Muscle of leg (tissue), 11 donors: ENCODE measurements around the gene INPP5J. TPM values are rescaled to one million over a fixed set of nuclear protein-coding genes. Genes with fewer than 3 reads are reported as not detected.

Experiments used
- DNase-seq: peaks from one replicate; pipeline ENCODE4 v3.0.0; 2013
- H3K27ac ChIP-seq: one replicate; pipeline ENCODE4 v1.5.1; 2013; ENCODE audit warnings: mild to moderate bottlenecking, low read length, control low read depth
- H3K27me3 ChIP-seq: one replicate; pipeline ENCODE4 v1.6.1; 2013; ENCODE audit warnings: low read length; ENCODE audit not compliant: control insufficient read depth, insufficient read depth
- H3K36me3 ChIP-seq: one replicate; pipeline ENCODE4 v1.6.1; 2013; ENCODE audit warnings: low read length; ENCODE audit not compliant: control insufficient read depth, insufficient read depth
- H3K4me1 ChIP-seq: one replicate; pipeline ENCODE4 v1.6.1; 2013; ENCODE audit warnings: low read length; ENCODE audit not compliant: control insufficient read depth, insufficient read depth
- H3K4me3 ChIP-seq: one replicate; pipeline ENCODE4 v1.5.1; 2013; ENCODE audit warnings: low read length, control low read depth
- H3K9me3 ChIP-seq: replicated peaks from 2 replicates; pipeline ENCODE4 v1.6.1; 2013; ENCODE audit warnings: low read depth, low read length; ENCODE audit not compliant: control insufficient read depth
- WGBS: methylation state at CpG from one replicate; pipeline ENCODE4 v1.1.5; 2013; ENCODE audit warnings: missing lambda C conversion rate; ENCODE audit not compliant: insufficient coverage; 5-methylcytosine and 5-hydroxymethylcytosine counted together
- polyA plus RNA-seq, 8 donors: library from polyadenylated mRNA; unstranded; fragments of 120-200 nt; gene quantifications; one replicate each; pipeline versions ENCODE4 v1.2.1 to v1.2.3, GENCODE V29; 2013; ENCODE audit warnings: inconsistent platforms in 1 of 8, low replicate concordance in 1 of 8; ENCODE audit not compliant: insufficient read length in 8 of 8, insufficient read depth in 1 of 8
- total RNA-seq: library from RNA; stranded (reverse); fragments of 120-200 nt; gene quantifications from one replicate; pipeline ENCODE4 v1.2.4, GENCODE V29; 2013

The INPP5J gene
- total and polyA plus RNA-seq, 9 donors, result 0.35 to 1.7 (median 1.1) TPM

DNA sequence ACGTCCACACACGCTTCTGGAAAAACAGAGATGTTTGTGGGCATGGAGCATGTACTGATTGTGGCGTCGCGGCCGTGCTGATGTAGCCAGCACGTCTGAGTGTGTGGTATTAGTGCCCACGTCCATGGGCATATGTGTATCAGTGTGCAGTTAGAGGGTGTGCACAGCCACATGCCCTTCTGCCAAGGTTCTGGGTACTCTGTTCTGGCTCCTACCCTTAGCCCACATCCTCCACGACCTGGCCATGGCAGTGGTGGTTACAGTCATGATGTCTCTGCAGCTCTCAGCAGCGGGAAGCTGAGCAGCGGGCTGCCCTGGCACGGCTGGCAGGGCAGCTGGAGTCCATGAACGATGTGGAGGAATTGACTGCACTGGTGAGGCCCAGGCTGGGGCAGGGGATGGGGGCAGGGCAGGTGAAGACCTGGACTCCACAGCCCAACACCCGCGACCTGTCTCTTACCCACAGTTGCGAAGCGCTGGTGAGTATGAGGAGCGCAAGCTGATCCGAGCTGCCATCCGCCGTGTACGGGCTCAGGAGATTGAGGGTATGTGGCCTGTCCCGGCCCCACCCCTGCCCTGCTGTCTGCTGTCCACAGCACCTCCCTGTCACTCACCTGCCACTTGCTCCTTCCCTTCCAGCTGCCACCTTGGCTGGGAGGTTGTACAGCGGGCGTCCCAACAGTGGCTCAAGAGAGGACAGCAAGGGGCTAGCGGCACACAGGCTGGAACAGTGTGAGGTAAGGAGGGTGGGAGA, 34.4 kb upstream of the INPP5J start:
- peak overlapping the region; percentile 86 for H3K27ac ChIP-seq
- H3K9me3 ChIP-seq, result no peaks in the 10 kb centered on the region
- H3K4me3 ChIP-seq, result no peak overlapping the region
- H3K4me1 ChIP-seq, result peaks cover 79% of the 10 kb centered on the region
- peak; percentile 53 for DNase-seq
- 90% methylated on average over 23 of the region's 26 CpGs for WGBS
- no peaks in the 10 kb centered on the region for H3K27me3 ChIP-seq
- peaks cover 85% of the 10 kb centered on the region for H3K36me3 ChIP-seq

DNA sequence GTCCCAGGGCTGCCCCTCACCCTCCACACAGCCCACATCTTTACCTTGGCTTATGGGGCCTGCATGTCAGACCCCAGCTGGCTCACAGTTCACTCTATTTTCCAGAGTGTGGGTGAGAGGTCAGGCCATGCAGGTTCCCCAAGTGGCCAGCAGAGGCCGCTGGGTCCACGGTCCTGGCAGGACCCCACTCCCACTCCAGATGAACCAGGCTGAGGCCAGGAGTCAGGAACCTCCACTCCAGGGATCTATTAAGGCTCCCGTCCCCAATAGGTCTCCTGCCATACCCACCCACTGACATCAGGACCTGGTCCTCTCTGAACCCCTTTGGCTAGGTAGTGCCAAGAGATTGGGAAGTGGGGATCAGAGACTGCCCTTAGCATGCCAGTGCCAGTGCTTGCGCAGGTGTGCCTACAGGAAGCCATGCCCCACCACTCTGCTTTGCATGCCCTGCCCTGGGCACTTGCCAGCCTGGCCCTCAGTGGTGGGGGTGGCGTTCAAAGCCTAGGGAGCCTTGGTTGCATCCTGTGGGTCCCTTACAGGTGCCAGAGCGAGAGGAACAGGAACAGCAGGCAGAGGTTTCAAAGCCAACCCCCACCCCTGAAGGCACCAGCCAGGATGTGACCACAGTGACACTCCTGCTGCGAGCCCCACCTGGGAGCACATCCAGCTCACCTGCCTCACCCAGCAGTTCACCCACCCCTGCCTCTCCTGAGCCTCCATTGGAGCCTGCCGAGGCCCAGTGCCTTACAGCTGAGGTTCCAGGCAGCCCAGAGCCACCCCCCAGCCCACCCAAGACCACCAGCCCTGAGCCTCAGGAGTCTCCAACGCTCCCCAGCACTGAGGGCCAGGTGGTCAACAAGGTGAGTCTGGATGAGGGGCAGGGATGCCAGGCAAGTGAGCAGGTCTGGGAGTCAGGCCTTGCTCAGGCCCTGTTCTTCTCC, 33.3 kb upstream of the INPP5J start:
- Histone ChIP-seq H3K27me3 (no peaks in the 10 kb centered on the region), H3K4me3 (no peak overlapping the region), H3K9me3 (no peaks in the 10 kb centered on the region), H3K4me1 (peaks cover 79% of the 10 kb centered on the region), H3K36me3 (peaks cover 85% of the 10 kb centered on the region), H3K27ac (peak overlapping the region; percentile 86)
- 66% methylated on average over 5 of the region's 9 CpGs for WGBS
- peak; percentile 43 for DNase-seq

DNA sequence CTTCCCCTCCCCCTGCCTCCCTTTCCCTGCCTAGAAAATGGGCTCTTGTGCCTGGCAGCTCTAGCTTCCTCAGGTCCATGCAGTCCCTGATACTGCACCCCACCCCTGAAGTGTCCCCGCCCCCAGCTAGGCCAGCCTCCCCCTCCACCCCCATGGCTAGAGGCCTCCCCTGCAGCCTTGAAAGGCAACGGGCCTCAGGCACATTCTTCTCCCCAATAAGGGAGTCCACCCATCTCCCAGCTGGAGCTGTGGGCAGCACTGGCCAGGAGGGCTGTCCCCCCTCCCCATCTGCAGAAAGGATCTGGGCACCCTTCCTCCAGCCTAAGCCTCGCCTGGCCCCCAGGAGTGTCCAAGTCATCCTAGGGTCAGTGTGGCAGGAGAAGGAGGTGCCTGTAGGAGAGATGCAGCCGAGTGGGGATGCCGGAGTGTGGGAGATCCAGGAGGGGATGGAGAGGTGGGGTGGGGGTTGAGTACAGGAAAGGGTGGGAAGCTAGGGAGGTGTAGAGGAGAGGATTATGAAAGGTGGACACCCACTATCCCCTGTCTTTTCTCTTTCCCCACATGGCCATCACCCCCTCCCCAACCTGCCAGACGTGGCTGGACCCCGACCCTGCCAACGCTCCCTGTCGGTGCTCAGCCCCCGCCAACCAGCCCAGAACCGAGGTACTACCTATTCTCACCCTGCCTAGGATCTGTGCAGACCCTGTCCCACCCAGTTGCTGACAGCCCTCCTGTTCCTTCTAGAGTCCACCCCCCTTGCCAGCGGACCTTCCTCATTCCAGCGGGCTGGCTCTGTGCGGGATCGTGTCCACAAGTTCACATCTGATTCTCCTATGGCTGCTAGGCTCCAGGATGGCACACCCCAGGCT, 32.3 kb upstream of the INPP5J start:
- peak; percentile 41 for DNase-seq
- WGBS, result 79% methylated on average over 10 of the region's 15 CpGs
- Histone ChIP-seq H3K36me3 (peaks cover 95% of the 10 kb centered on the region), H3K4me1 (peaks cover 86% of the 10 kb centered on the region), H3K27ac (peak overlapping the region; percentile 86), H3K4me3 (peak overlapping the region; percentile 25), H3K9me3 (no peaks in the 10 kb centered on the region), H3K27me3 (no peaks in the 10 kb centered on the region)

DNA sequence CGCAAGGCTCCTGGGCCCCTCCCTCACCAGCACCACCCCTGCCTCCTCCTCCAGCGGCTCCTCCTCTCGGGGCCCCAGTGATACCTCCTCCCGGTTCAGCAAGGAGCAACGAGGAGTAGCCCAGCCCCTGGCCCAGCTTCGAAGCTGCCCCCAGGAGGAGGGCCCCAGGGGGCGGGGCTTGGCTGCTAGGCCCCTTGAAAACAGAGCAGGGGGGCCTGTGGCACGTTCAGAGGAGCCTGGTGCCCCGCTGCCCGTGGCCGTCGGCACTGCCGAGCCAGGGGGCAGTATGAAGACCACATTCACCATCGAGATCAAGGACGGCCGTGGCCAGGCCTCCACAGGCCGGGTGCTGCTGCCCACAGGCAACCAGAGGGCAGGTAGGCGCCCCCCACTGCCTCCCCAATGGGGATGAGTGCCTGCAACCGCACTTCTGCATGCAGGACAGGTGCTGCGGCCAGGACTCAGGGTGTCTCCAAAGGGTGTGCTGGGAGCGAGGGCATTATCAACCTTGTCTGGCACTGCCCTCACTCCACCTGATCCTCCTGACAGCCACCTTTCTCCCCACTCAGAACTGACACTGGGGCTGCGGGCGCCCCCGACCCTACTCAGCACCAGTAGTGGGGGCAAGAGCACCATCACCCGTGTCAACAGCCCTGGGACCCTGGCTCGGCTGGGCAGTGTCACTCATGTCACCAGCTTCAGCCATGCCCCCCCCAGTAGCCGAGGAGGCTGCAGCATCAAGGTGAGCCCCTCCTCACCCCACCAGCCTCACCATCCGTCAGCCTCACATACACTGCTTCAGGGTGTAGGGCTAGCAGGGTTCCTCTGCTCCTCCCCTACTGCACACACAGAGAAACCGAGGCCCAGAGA, 31.4 kb upstream of the INPP5J start:
- 79% methylated on average over 25 of the region's 29 CpGs for WGBS
- peak; percentile 44 for DNase-seq
- H3K4me1 ChIP-seq, result peaks cover 85% of the 10 kb centered on the region

DNA sequence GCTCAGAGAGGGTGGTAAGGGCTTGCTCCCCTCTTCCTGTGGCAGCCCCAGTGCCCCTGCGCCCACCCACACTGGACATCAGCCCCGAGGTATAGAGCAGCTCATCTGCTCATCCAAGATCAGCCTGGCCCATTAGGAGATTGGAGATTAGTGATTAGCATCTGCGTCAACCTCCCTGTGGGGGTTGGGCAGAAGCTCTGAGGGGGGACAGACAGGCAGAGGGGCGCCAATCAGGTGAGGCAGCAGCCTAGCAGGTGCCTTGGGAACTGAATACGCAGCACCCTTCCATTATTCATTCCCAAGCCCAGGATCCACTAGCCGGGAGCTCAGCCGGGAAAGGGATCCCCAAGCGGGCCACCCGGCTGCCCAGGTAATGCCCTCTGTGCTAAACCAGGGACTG, 30.6 kb upstream of the INPP5J start:
- no peaks in the 10 kb centered on the region for H3K27me3 ChIP-seq
- H3K9me3 ChIP-seq, result no peaks in the 10 kb centered on the region
- peaks cover 85% of the 10 kb centered on the region for H3K4me1 ChIP-seq
- peak; percentile 4 for DNase-seq
- H3K27ac ChIP-seq, result peak overlapping the region; percentile 80
- peaks cover 95% of the 10 kb centered on the region for H3K36me3 ChIP-seq
- WGBS, result no CpG with 5 or more reads among the region's 9 CpGs
- peak overlapping the region; percentile 37 for H3K4me3 ChIP-seq

More for the DNA sequence above, 31.4 kb upstream of the INPP5J start:
- H3K27me3 ChIP-seq, result no peaks in the 10 kb centered on the region
- peak overlapping the region; percentile 80 for H3K27ac ChIP-seq
- peaks cover 95% of the 10 kb centered on the region for H3K36me3 ChIP-seq
- peak overlapping the region; percentile 37 for H3K4me3 ChIP-seq
- no peaks in the 10 kb centered on the region for H3K9me3 ChIP-seq

DNA sequence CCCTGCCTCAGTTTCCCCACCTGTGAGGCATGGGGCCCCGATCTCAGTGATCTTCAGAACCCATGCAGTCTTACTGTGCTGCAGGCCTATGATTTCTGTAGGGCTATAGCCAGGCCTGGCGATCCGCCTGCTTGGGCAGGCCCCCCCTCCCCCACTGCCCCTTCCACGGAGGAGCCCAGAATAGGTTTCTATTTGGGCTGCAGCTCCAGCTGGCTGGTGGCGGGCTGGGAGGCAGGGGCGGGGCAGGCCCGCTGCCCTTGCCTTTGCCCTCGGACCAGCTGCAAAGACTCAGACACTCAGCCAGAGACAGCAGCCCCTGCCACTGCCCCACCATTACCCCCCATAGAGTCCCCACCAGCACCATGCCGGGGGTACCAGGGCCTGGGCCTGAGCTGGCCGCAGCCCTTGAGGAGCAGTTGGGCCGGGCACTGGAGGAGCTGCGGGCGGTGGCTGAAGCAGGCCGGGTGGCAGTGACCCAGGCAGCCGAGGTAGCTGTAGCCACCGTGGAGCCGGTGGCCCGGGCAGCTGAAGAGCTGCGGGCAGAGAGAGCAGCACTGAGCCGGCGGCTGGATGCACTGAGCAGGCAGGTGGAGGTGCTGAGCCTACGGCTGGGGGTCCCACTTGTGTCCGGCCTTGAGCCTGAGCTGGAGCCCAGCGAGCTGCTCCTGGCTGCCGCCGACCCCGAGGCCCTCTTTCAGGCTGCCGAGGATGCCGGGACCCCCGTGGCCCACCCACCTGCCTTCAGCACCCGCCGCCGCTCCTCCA, 29.5 kb upstream of the INPP5J start:
- Histone ChIP-seq H3K27ac (peak overlapping the region; percentile 91), H3K9me3 (no peaks in the 10 kb centered on the region), H3K4me3 (peak overlapping the region; percentile 48), H3K27me3 (no peaks in the 10 kb centered on the region), H3K36me3 (peaks cover 92% of the 10 kb centered on the region), H3K4me1 (peaks cover 79% of the 10 kb centered on the region)
- 78% methylated on average over 19 of the region's 33 CpGs for WGBS
- peak; percentile 81 for DNase-seq

DNA sequence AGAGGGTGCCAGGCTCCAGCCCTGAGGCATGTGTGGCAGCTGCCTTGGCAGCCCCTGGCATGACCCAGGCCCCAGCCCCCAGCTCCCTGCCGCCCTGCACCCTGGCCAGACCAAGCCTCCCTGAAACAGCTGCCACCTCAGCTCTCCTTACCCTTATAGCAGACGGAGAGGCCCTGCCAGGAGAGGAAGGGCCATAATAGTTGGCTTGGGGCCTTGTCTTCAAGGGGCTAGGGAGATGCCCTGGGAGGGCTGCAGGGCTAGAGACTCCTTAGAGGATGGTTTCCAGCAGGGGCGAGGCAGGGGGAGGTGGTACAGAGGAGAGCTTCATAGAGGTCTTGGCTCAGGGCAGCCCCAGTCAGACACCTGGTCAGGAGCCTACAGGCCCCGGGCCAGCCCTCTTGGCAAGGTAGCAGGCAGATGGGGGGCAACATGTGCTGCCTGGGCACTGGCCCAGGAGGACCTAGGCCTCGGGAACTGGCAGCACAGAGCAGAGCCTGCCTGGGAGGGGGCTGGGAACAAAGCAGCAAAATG, 28.7 kb upstream of the INPP5J start:
- DNase-seq, result peak; percentile 80
- WGBS, result 56% methylated on average over 4 of the region's 5 CpGs
- Histone ChIP-seq H3K27me3 (no peaks in the 10 kb centered on the region), H3K4me3 (peak overlapping the region; percentile 48), H3K4me1 (peaks cover 73% of the 10 kb centered on the region), H3K27ac (peak overlapping the region; percentile 91), H3K9me3 (no peaks in the 10 kb centered on the region), H3K36me3 (peaks cover 91% of the 10 kb centered on the region)

DNA sequence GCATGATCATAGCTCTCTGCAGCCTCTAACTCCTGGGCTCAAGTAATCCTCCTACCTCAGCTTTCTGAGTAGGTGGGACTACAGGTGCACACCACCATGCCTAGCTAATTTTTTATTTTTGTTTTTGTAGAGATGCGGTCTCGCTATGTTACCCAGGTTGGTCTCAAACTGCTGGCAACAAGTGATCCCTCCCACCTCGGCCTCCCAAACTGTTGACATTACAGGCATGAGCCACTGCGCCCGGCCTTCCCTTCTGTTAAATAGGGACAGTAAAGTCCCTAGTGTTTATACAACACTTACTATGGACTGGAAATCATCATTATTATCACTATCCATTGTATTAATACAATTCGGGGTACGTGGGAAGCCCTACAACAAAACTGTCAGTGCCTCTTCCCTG, 28.0 kb upstream of the INPP5J start:
- H3K9me3 ChIP-seq, result no peaks in the 10 kb centered on the region
- H3K4me1 ChIP-seq, result peaks cover 67% of the 10 kb centered on the region
- WGBS, result 100% methylated on average over 2 of the region's 7 CpGs
- no peak overlapping the region for H3K4me3 ChIP-seq
- no peak for DNase-seq
- H3K27me3 ChIP-seq, result no peaks in the 10 kb centered on the region
- H3K36me3 ChIP-seq, result peaks cover 91% of the 10 kb centered on the region
- peak overlapping the region; percentile 91 for H3K27ac ChIP-seq
